ENCODE results near the gene TBCEL.

DNA sequence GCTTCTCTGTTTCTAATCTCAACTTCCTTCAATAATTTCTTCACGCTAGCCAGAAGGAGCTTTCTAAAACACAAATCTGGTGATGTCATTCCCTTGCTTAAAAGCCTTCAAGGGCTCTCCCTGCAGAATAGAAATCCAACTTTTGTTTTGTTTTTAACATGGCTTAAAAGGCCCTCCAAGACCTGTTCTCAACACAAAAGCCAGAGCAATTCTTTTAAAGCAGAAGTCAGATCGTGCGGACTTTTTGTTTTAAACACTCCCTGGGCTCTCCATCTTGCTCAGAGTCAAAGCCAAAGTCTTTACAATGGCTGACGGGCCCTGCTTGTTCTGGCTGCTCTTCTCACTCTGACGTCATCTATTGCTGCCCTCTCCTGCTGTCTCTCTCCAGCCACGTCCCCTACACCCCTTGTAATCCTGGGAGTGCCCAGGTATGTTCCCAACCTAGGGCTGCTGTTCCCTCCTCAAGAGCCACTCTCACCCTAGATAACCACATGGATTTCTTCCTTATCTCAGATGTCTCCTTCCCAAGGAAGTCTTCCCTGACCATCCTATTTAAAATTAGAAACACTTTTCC is 99.7 kb downstream of the TBCEL start:
- TF ChIP-seq, protein P1, sequence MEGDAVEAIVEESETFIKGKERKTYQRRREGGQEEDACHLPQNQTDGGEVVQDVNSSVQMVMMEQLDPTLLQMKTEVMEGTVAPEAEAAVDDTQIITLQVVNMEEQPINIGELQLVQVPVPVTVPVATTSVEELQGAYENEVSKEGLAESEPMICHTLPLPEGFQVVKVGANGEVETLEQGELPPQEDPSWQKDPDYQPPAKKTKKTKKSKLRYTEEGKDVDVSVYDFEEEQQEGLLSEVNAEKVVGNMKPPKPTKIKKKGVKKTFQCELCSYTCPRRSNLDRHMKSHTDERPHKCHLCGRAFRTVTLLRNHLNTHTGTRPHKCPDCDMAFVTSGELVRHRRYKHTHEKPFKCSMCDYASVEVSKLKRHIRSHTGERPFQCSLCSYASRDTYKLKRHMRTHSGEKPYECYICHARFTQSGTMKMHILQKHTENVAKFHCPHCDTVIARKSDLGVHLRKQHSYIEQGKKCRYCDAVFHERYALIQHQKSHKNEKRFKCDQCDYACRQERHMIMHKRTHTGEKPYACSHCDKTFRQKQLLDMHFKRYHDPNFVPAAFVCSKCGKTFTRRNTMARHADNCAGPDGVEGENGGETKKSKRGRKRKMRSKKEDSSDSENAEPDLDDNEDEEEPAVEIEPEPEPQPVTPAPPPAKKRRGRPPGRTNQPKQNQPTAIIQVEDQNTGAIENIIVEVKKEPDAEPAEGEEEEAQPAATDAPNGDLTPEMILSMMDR (conservative IDR thresholded peaks at IDR 0.05 in 1 of 2, IDR thresholded peaks at IDR 0.05 in 1 of 2; ENCODE audit: extremely low read depth in 1 of 2, insufficient read depth in 1 of 2, low read depth in 1 of 2, low read length in 2 of 2) = no peak
- no peak for TF ChIP-seq EZH2 (IDR thresholded peaks at IDR 0.05; ENCODE audit: borderline replicate concordance, low read length)
